Omental fat pad (tissue), 4 donors: ENCODE data around the gene ATP11A. TPM values are rescaled to one million over a fixed set of nuclear protein-coding genes. Genes with fewer than 3 reads are reported as not detected.

Experiments used
- ATAC-seq: fragments of 150-250 bp; one replicate; pipeline ENCODE4 v1.9.1; 2016; ENCODE audit warnings: mild to moderate bottlenecking, moderate library complexity; ENCODE audit not compliant: low FRiP score
- DNase-seq: peaks from one replicate; pipeline ENCODE4 v3.0.0-alpha.2; 2019; ENCODE audit warnings: low spot score
- CTCF ChIP-seq, 3 donors: fragments of 450-650 bp; IDR thresholded peaks; one replicate each; pipeline ENCODE4 v1.5.1; 2016 to 2017; ENCODE audit warnings: antibody characterized with exemption in 3 of 3, mild to moderate bottlenecking in 3 of 3, moderate library complexity in 2 of 3
- total RNA-seq, 4 donors: library from RNA; depleted of rRNA; stranded (reverse); fragments of >200 nt; gene quantifications; one replicate each; pipeline ENCODE4 v1.1.0, GENCODE V29; 2016

ATP11A gene
- total RNA-seq, 4 donors from 2014 or later, result 32.8 to 61.4 (median 45.7) TPM

- ATAC-seq (no peak), DNase-seq (no peak)
- TF ChIP-seq CTCF (IDR thresholded peaks at IDR 0.05), result no peak
Measured at GRCh38 chr13:112648101-112648500, 41.7 kb upstream of the ATP11A start.

GRCh38 chr13:112648966-112649690 is 40.7 kb upstream of the ATP11A start:
- no peak for DNase-seq
- TF ChIP-seq CTCF (IDR thresholded peaks at IDR 0.05), result no peak
- ATAC-seq, result no peak

- ATAC-seq (no peak), DNase-seq (no peak)
- no peak for TF ChIP-seq CTCF (IDR thresholded peaks at IDR 0.05)
Measured at GRCh38 chr13:112651311-112651710, 38.5 kb upstream of the ATP11A start.

GRCh38 chr13:112651750-112652511 is 37.9 kb upstream of the ATP11A start:
- DNase-seq (no peak), ATAC-seq (no peak)
- TF ChIP-seq CTCF (IDR thresholded peaks at IDR 0.05), result no peak

- ATAC-seq (no peak), DNase-seq (no peak)
- no peak for TF ChIP-seq CTCF (IDR thresholded peaks at IDR 0.05)
Measured at GRCh38 chr13:112652512-112653070, 37.2 kb upstream of the ATP11A start.

- TF ChIP-seq CTCF (IDR thresholded peaks at IDR 0.05), result no peak
- no peak for DNase-seq
- no peak for ATAC-seq
Measured at GRCh38 chr13:112653071-112653470, 36.8 kb upstream of the ATP11A start.
